K562 (cell line): Measurements from ENCODE around the gene ZNF649. TPM values are rescaled to one million over a fixed set of nuclear protein-coding genes. Genes with fewer than 3 reads are reported as not detected.

Source experiments
- ARID3A ChIP-seq: IDR thresholded peaks from 2 replicates; pipeline ENCODE4 v1.6.1; 2012; ENCODE audit warnings: low read depth, low read length, improper control_type of control experiment, borderline replicate concordance
- CBX3 ChIP-seq, 2 experiments: IDR thresholded peaks; 1 replicate in 1 of 2; 2 replicates in 1 of 2; pipeline ENCODE4 v1.6.1; 2012; ENCODE audit warnings: inconsistent platforms in 2 of 2, low read length in 2 of 2, borderline replicate concordance in 1 of 2, control low read depth in 1 of 2
- CEBPB ChIP-seq: fragments of 450-650 bp; IDR thresholded peaks from 2 replicates; pipeline ENCODE4 v1.6.1; 2016; ENCODE audit warnings: missing genetic modification characterization, missing compliant biosample characterization
- CEBPG ChIP-seq, 3 experiments: fragments of 200-800 bp in 1 of 3; sonication (Bioruptor generic) in 1 of 3; sonication (generic) in 1 of 3; formaldehyde crosslinking in 1 of 3; IDR thresholded peaks in 2 of 3; conservative IDR thresholded peaks in 1 of 3; 2 replicates each; pipeline versions ENCODE4 v1.6.1 to v1.8.0; 2016 to 2022; ENCODE audit warnings: missing compliant biosample characterization in 2 of 3, missing genetic modification characterization in 2 of 3, mild to moderate bottlenecking in 1 of 3, missing genetic modification reagents in 1 of 3
- CHAMP1 ChIP-seq: fragments of 450-650 bp; IDR thresholded peaks from 2 replicates; pipeline ENCODE4 v1.6.1; 2016; ENCODE audit warnings: mild to moderate bottlenecking
- LARP7 ChIP-seq: fragments of 450-650 bp; IDR thresholded peaks from 2 replicates; pipeline ENCODE4 v1.6.1; 2016
- MIER1 ChIP-seq: fragments of 450-650 bp; IDR thresholded peaks from 2 replicates; pipeline ENCODE4 v1.6.1; 2016; ENCODE audit warnings: antibody characterized with exemption, mild to moderate bottlenecking, low read depth
- RBBP5 ChIP-seq: fragments of 200-600 bp; sonication (generic); IDR thresholded peaks from 2 replicates; pipeline ENCODE4 v1.6.1; 2012; ENCODE audit warnings: borderline replicate concordance, mild to moderate bottlenecking, low read length, control low read depth, inconsistent platforms; ENCODE audit not compliant: insufficient read depth, poor library complexity, severe bottlenecking
- RREB1 ChIP-seq: fragments of 250-450 bp; sonication (Bioruptor Pico); IDR thresholded peaks from 2 replicates; pipeline ENCODE4 v1.4.0; 2020
- SOX6 ChIP-seq: fragments of 450-650 bp; IDR thresholded peaks from 2 replicates; pipeline ENCODE4 v1.6.1; 2014; ENCODE audit warnings: mild to moderate bottlenecking
- TCF3 ChIP-seq: sonication (generic); formaldehyde crosslinking; IDR thresholded peaks from 2 replicates; pipeline ENCODE4 v1.4.0; 2020; ENCODE audit warnings: mild to moderate bottlenecking, missing genetic modification reagents
- TRIM28 ChIP-seq: fragments of 450-650 bp; IDR thresholded peaks from 2 replicates; pipeline ENCODE4 v1.6.1; 2017
- ZNF280A ChIP-seq: fragments of 450-650 bp; IDR thresholded peaks from 2 replicates; pipeline ENCODE4 v1.6.1; 2018; ENCODE audit warnings: mild to moderate bottlenecking, low read depth; ENCODE audit not compliant: partially characterized antibody
- ZNF444 ChIP-seq: fragments of 250-450 bp; sonication (Bioruptor Pico); IDR thresholded peaks from 2 replicates; pipeline ENCODE4 v1.4.0; 2020; ENCODE audit warnings: mild to moderate bottlenecking, moderate library complexity
- ZNF75A ChIP-seq: fragments of 450-650 bp; formaldehyde crosslinking; IDR thresholded peaks from 2 replicates; pipeline ENCODE4 v1.4.0; 2020; ENCODE audit warnings: mild to moderate bottlenecking
- polyA plus RNA-seq, 8 experiments: library from polyadenylated mRNA; depleted of rRNA in 4 of 8; stranded (reverse) in 5 of 8; unstranded in 3 of 8; fragments of >200 nt; fragmentation: Nextera tagmentation in 2 of 8; fragmentation: Illumina TruSeq in 1 of 8; extraction: Ambion mirVana in 2 of 8; extraction: Trizol in 1 of 8; gene quantifications; 2 replicates each; pipeline versions ENCODE4 v1.2.1 to v1.2.3, GENCODE V29; 2011 to 2014; ENCODE audit warnings: inconsistent platforms in 1 of 8, missing spikeins in 1 of 8
- total RNA-seq, 7 experiments: library from RNA; depleted of rRNA in 6 of 7; stranded (reverse); fragments of >200 nt in 6 of 7; fragmentation: Illumina TruSeq in 2 of 7; extraction: Trizol in 2 of 7; gene quantifications; 2 replicates each; pipeline versions ENCODE4 v1.2.1 to v1.2.3, GENCODE V29; 2011 to 2021; ENCODE audit warnings: low replicate concordance in 1 of 7

Gene ZNF649
- total and polyA plus RNA-seq, 9 of the 15 experiments (the other 6 are each of a cell fraction or from before 2014, with no cell fraction given) = 1.4 to 14.9 (median 8.3) TPM

- TF ChIP-seq ARID3A = no peak
- peak; percentile 81 for TF ChIP-seq ZNF280A
- TF ChIP-seq CEBPB = no peak
- no peak for TF ChIP-seq MIER1
- TF ChIP-seq RBBP5 = no peak
- no peak for TF ChIP-seq TCF3 (CRISPR knock-in tag)
- no peak for TF ChIP-seq LARP7
- TF ChIP-seq ZNF444 (CRISPR knock-in tag) = no peak
- no peak for TF ChIP-seq RREB1 (CRISPR knock-in tag)
- TF ChIP-seq ZNF75A (CRISPR knock-in tag) = peak; percentile 98
- 0 out of 2 replicates have a peak, but pooled peaks have one; percentile 10 for TF ChIP-seq SOX6
- peak in 1 of 2 experiments; percentile 64; a peak in 2 of 3 replicates for TF ChIP-seq CBX3 (IDR thresholded peaks at IDR 0.05; ENCODE audit: borderline replicate concordance in 1 of 2, low read length in 2 of 2)
- TF ChIP-seq TRIM28 = peak; percentile 80
- no peak for TF ChIP-seq CEBPG (CRISPR knock-in tag; IDR thresholded peaks at IDR 0.05)
- TF ChIP-seq CEBPG (tag; conservative IDR thresholded peaks at IDR 0.05 in 1 of 2, IDR thresholded peaks at IDR 0.05 in 1 of 2) = no peak
- TF ChIP-seq CHAMP1 = no peak
- TF ChIP-seq, all 486 proteins: peak for 5
Measured at GRCh38 chr19:51891193-51891747, 13.5 kb downstream of the ZNF649 start (continued).
